ENCODE measurements around the gene ZNRF1. TPM values are rescaled to one million over a fixed set of nuclear protein-coding genes. Genes with fewer than 3 reads are reported as not detected.
A peak's percentile ranks its signal among the peaks of the same experiment; 100 is the strongest.

Gene ZNRF1
- total and polyA plus RNA-seq, 2 of the 13 experiments (the other 11 are each of a cell fraction or from before 2014, with no cell fraction given), result 43.9 to 58.7 TPM

GRCh38 chr16:74991268-74991592, 7.6 kb upstream of the ZNRF1 start (continued):
- TF ChIP-seq IKZF4 (CRISPR knock-in tag; IDR thresholded peaks at IDR 0.05; ENCODE audit: borderline replicate concordance, low read depth, not compliant biosample characterization) (peak; percentile 35), TP53 (CRISPR knock-in tag; conservative IDR thresholded peaks at IDR 0.05) (no peak), ZNF101 (CRISPR knock-in tag; IDR thresholded peaks at IDR 0.05; ENCODE audit: borderline replicate concordance, low read depth) (no peak), GZF1 (CRISPR knock-in tag; IDR thresholded peaks at IDR 0.05) (no peak), FOXA3 (CRISPR knock-in tag; IDR thresholded peaks at IDR 0.05) (no peak)

GRCh38 chr16:74991593-74992403, 7.0 kb upstream of the ZNRF1 start:
- in situ Hi-C loops (cut with HindIII; ENCODE audit: extremely low pct_ligation_motif_present, low pct_unique_long_range_greater_than_20kb), result loop anchor here (10.0 kb wide), 1 partner anchor 113 kb away; no protein-coding TSS in a partner anchor
- peak overlapping the region; percentile 86 for H3K9ac ChIP-seq (ENCODE audit: insufficient read depth, low read depth, low read length)
- no peaks in the 10 kb centered on the region for H3K9me3 ChIP-seq (ENCODE audit: low read length)
- CTCF ChIA-PET (ENCODE audit: low intra/inter-chr PET ratio, low total read pairs), result no interaction called here
- peaks cover 98% of the 10 kb centered on the region for H3K4me1 ChIP-seq (ENCODE audit: insufficient read depth, low read length)
- no peaks in the 10 kb centered on the region for H3K36me3 ChIP-seq (replicated peaks in 1 of 2; ENCODE audit: control insufficient read depth in 1 of 2, insufficient read depth in 2 of 2, low read length in 2 of 2)
- peak overlapping the region; percentile 98 for H3K27ac ChIP-seq (ENCODE audit: extremely low read length, insufficient read depth, low read length)
- peak; percentile 100 for DNase-seq (ENCODE audit: low spot score)
- TSS peak; percentile 97 for BruUV-seq (replicated peaks)
- no peaks in the 10 kb centered on the region for H3K27me3 ChIP-seq (ENCODE audit: control insufficient read depth in 1 of 2, insufficient read depth in 2 of 2, low read length in 2 of 2)
- peak; percentile 95 for FAIRE-seq
- POLR2A ChIA-PET, result interaction anchor here (0.6 to 2.8 kb wide), 20 partner anchors 9 to 138 kb away, joined by 3 to 27 read pairs (median 6); partner anchors contain the start of gene LDHD
- H3K4me3 ChIP-seq (replicated peaks in 1 of 3; ENCODE audit: insufficient read depth in 1 of 3, low read depth in 2 of 3, low read length in 3 of 3), result peak overlapping the region; percentile 53 to 66 (median 61)
- no peaks in the 10 kb centered on the region for H4K20me1 ChIP-seq (ENCODE audit: insufficient read depth, low read length)
- H3K4me2 ChIP-seq (ENCODE audit: low read depth, low read length), result peak overlapping the region; percentile 98
- no peaks in the 10 kb centered on the region for H3K79me2 ChIP-seq (ENCODE audit: insufficient read depth, low read length)
- H2AFZ ChIP-seq (ENCODE audit: low read length), result no peak overlapping the region
- intact Hi-C loops (cut with micrococcal nuclease; ENCODE audit: unreplicated experiment), result loop anchor here (2.0 kb wide), 1 partner anchor 79 kb away; no protein-coding TSS in a partner anchor
- ATAC-seq, result peak; percentile 93
- under 1% methylated on average over 13 of the region's 13 CpGs for WGBS (ENCODE audit: low lambda C conversion rate)
- 0 out of 2 replicates have a peak, but pooled peaks have one; percentile 60 for TF ChIP-seq MBD4 (IDR thresholded peaks at IDR 0.05; ENCODE audit: borderline replicate concordance, low read length)
- TF ChIP-seq GATA4 (IDR thresholded peaks at IDR 0.05; ENCODE audit: borderline replicate concordance, low read depth), result peak; percentile 97
- TF ChIP-seq LCORL (IDR thresholded peaks at IDR 0.05), result no peak
- TF ChIP-seq LCORL (CRISPR knock-in tag; IDR thresholded peaks at IDR 0.05), result peak; percentile 97
- TF ChIP-seq ZFY (CRISPR knock-in tag; IDR thresholded peaks at IDR 0.05), result peak; percentile 75
- peak; percentile 46 to 50; a peak in 3 of 4 replicates for TF ChIP-seq POLR2A (IDR thresholded peaks at IDR 0.05; ENCODE audit: insufficient read depth in 1 of 2, low read depth in 2 of 2, low read length in 2 of 2)
- TF ChIP-seq IRX3 (CRISPR knock-in tag; IDR thresholded peaks at IDR 0.05; ENCODE audit: borderline replicate concordance, low read depth), result no peak
- TF ChIP-seq PATZ1 (CRISPR knock-in tag; IDR thresholded peaks at IDR 0.05), result peak; percentile 40
- 0 out of 2 replicates have a peak, but pooled peaks have one; percentile 31 for TF ChIP-seq TBP (CRISPR knock-in tag; IDR thresholded peaks at IDR 0.05)
- no peak for TF ChIP-seq SMAD9 (CRISPR knock-in tag; IDR thresholded peaks at IDR 0.05)
- TF ChIP-seq ZNF672 (CRISPR knock-in tag; IDR thresholded peaks at IDR 0.05), result no peak
- TF ChIP-seq MIER2 (CRISPR knock-in tag; IDR thresholded peaks at IDR 0.05), result no peak
- TF ChIP-seq NR2F1 (CRISPR knock-in tag; IDR thresholded peaks at IDR 0.05), result peak in 1 of 2 experiments; percentile 14; a peak in 1 of 4 replicates
- peak; percentile 94 for TF ChIP-seq ZNF614 (CRISPR knock-in tag; IDR thresholded peaks at IDR 0.05; ENCODE audit: borderline replicate concordance)
- 0 out of 2 replicates have a peak, but pooled peaks have one; percentile 20 for TF ChIP-seq THYN1 (CRISPR knock-in tag; IDR thresholded peaks at IDR 0.05; ENCODE audit: borderline replicate concordance, low read depth)
- 0 out of 2 replicates have a peak, but pooled peaks have one; percentile 25 for TF ChIP-seq ZNF354B (CRISPR knock-in tag; IDR thresholded peaks at IDR 0.05)
- peak; percentile 80; the same call in 1 of the 2 replicates for TF ChIP-seq ZNF772 (CRISPR knock-in tag; IDR thresholded peaks at IDR 0.05)
- TF ChIP-seq SRSF1 (optimal IDR thresholded peaks at IDR 0.05; ENCODE audit: low read depth, low read length), result no peak

All from HepG2 (cell line).